Kidney (tissue), 14 donors: ENCODE data around the gene KCNN1. TPM values are rescaled to one million over a fixed set of nuclear protein-coding genes. Genes with fewer than 3 reads are reported as not detected.

Source experiments
- DNase-seq, 5 donors: peaks; one replicate each; pipeline ENCODE4 v3.0.0-alpha.2; 2013 to 2020
- FAIRE-seq: peaks from 2 replicates; lab custom pipeline; 2012; peaks lifted over from hg19 to GRCh38; lab: Jason Lieb, UNC
- H3K27ac ChIP-seq, 2 donors: one replicate each; pipeline ENCODE4 v1.7.0; 2013; ENCODE audit warnings: low read depth in 2 of 2, low read length in 2 of 2, inconsistent platforms in 1 of 2
- H3K27me3 ChIP-seq: one replicate; pipeline ENCODE4 v1.7.1; 2013; ENCODE audit warnings: low read length, inconsistent platforms; ENCODE audit not compliant: control insufficient read depth, insufficient read depth
- H3K36me3 ChIP-seq, 3 donors: one replicate each; pipeline versions ENCODE4 v1.7.0 to v1.7.1; 2013; ENCODE audit warnings: low read length in 3 of 3, control low read depth in 1 of 3, inconsistent platforms in 1 of 3; ENCODE audit not compliant: insufficient read depth in 3 of 3, control insufficient read depth in 2 of 3
- H3K4me1 ChIP-seq, 3 donors: one replicate each; pipeline versions ENCODE4 v1.7.0 to v1.7.1; 2013; ENCODE audit warnings: low read length in 3 of 3, inconsistent platforms in 1 of 3, low read depth in 1 of 3; ENCODE audit not compliant: control insufficient read depth in 2 of 3, insufficient read depth in 2 of 3
- H3K4me3 ChIP-seq, 3 donors: one replicate each; pipeline versions ENCODE4 v1.7.0 to v1.8.1; 2013; ENCODE audit warnings: low read length in 3 of 3, control low read depth in 1 of 3, inconsistent platforms in 1 of 3
- H3K9ac ChIP-seq, 3 donors: one replicate each; pipeline versions ENCODE4 v1.7.0 to v1.7.1; 2013; ENCODE audit warnings: low read length in 3 of 3, control low read depth in 1 of 3, inconsistent platforms in 1 of 3
- H3K9me3 ChIP-seq, 3 donors: one replicate each; pipeline versions ENCODE4 v1.7.0 to v1.7.1; 2013; ENCODE audit warnings: low read length in 3 of 3, control low read depth in 1 of 3, inconsistent platforms in 1 of 3; ENCODE audit not compliant: control insufficient read depth in 2 of 3, insufficient read depth in 1 of 3
- intact Hi-C: fragments of 100-400 bp; cut with DNase I; formaldehyde crosslinking; loops from one replicate; pipeline ENCODE4 v1.11.1; 2022
- polyA plus RNA-seq: library from polyadenylated mRNA; stranded (reverse); fragments of 350-450 nt; fragmentation: Illumina TruSeq; extraction: RNeasy Lipid Tissue Mini Kit (QIAGEN cat#74804); gene quantifications from one replicate; pipeline ENCODE4 v1.2.3, GENCODE V29; 2014; ENCODE audit warnings: low read depth, low replicate concordance; ENCODE audit not compliant: insufficient read depth
- total RNA-seq: library from RNA; stranded (reverse); fragmentation: NEBNext Ultra II Directional; extraction: Animal tissue kit (Norgen Biotek cat#: 25700); gene quantifications from one replicate; pipeline ENCODE4 v1.2.1, GENCODE V29; 2021
- TF ChIP-seq, protein P1 (sequence below): IDR thresholded peaks from 3 replicates; pipeline ENCODE4 v1.5.1; 2012; ENCODE audit warnings: mild to moderate bottlenecking, moderate library complexity, borderline replicate concordance; ENCODE audit not compliant: insufficient read depth; ENCODE audit errors: extremely low read depth
- donor health status: control.
- donor health status: control.
- donor health status: control.
- donor health status: control.
- donor health status: control.
- donor health status: DM: yes; HTN: yes; CAD: no.
- donor health status: Normal renal cell carcinoma (clear cell type).

The KCNN1 gene
- total and polyA plus RNA-seq, 2 donors from 2014 or later: 0.19 to 0.37 TPM

DNA sequence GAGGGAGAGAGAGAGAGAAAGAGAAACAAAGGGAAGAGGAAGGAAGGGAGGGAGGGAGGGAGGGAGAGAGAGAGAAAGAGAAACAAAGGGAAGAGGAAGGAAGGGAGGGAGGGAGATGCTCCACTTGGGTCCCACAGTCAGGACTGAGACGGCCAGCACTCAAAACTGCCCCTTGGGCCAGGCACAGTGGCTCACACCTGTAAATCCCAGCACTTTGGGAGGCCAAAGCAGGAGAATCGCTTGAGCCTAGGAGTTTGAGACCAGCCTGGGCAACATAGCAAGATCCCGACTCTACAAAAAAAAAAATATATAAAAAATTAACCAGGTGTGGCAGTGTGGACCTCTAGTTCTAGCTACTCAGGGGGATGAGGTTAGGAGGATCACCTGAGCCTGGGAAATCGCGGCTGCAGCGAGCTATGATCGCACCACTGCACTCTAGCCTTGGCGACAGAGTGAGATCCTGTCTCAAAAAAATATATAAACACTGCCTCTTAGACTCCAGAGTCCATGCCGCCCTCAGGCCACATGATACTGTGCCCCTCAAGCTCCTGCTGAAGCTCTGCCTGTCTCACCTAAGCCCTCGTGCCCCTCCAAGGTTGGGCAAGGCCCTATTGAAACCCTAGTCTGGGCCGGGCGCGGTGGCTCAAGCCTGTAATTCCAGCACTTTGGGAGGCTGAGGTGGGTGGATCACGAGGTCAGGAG lies 49.5 kb downstream of the KCNN1 start:
- Histone ChIP-seq H3K9me3 (no peaks in the 10 kb centered on the region), H3K9ac (no peak overlapping the region), H3K27me3 (no peaks in the 10 kb centered on the region), H3K4me1 (peaks cover 0 to 23% (median 10%) of the 10 kb centered on the region in 3 donors), H3K36me3 (peaks cover 0 to 9% (median 0%) of the 10 kb centered on the region in 3 donors), H3K4me3 (no peak overlapping the region), H3K27ac (peak overlapping the region; percentile 75 to 86)
- DNase-seq (no peak), FAIRE-seq (no peak)
- intact Hi-C loops: no loop called here
- TF ChIP-seq, protein P1, sequence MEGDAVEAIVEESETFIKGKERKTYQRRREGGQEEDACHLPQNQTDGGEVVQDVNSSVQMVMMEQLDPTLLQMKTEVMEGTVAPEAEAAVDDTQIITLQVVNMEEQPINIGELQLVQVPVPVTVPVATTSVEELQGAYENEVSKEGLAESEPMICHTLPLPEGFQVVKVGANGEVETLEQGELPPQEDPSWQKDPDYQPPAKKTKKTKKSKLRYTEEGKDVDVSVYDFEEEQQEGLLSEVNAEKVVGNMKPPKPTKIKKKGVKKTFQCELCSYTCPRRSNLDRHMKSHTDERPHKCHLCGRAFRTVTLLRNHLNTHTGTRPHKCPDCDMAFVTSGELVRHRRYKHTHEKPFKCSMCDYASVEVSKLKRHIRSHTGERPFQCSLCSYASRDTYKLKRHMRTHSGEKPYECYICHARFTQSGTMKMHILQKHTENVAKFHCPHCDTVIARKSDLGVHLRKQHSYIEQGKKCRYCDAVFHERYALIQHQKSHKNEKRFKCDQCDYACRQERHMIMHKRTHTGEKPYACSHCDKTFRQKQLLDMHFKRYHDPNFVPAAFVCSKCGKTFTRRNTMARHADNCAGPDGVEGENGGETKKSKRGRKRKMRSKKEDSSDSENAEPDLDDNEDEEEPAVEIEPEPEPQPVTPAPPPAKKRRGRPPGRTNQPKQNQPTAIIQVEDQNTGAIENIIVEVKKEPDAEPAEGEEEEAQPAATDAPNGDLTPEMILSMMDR: no peak

DNA sequence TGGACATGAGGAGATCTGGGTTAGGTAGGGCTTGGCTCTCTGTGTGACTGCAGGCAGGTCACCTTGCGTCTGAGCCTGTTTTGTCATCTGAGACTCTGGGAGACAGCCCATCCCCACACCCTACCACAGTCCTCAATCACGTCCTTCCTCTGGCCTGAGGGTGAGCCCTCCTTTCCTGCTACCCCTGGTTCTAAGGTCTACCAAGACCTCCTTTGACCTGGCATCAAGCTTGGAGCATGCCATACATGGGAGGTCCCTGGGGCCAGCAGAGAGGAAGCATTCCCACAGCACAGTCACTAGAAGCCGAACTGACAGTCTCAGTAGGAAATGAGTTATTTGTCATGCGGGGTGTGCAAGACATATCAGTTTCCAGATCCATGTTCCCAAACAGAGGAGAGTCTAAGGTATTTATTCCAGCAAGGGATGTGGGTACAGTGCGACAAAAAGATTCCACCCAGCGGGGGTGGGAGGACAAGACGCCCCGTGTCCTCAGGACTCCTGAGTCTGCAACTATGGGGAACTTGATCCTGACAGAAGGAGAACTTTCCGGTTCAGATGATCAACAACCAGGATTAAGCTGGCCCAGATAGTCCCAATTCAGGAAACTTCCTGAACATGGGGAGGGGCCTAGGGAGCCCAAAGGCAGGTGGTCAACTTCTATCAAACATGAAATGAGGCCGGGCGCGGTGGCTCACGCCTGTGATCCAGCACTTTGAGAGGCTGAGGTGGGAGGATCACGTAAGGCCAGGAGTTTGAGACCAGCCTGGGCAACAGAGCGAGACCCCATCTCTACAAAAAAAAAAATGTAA lies 50.6 kb downstream of the KCNN1 start:
- peak overlapping the region; percentile 75 to 86 for H3K27ac ChIP-seq
- H3K9ac ChIP-seq: no peak overlapping the region
- H3K4me3 ChIP-seq: no peak overlapping the region
- H3K9me3 ChIP-seq: no peaks in the 10 kb centered on the region
- peaks cover 0 to 9% (median 0%) of the 10 kb centered on the region in 3 donors for H3K36me3 ChIP-seq
- peaks cover 0 to 30% (median 21%) of the 10 kb centered on the region in 3 donors for H3K4me1 ChIP-seq
- FAIRE-seq (no peak), DNase-seq (peak in 3 of 5 donors; percentile 54 to 65 (median 61))
- no peaks in the 10 kb centered on the region for H3K27me3 ChIP-seq
- intact Hi-C loops: no loop called here
- TF ChIP-seq, protein P1: no peak

DNA sequence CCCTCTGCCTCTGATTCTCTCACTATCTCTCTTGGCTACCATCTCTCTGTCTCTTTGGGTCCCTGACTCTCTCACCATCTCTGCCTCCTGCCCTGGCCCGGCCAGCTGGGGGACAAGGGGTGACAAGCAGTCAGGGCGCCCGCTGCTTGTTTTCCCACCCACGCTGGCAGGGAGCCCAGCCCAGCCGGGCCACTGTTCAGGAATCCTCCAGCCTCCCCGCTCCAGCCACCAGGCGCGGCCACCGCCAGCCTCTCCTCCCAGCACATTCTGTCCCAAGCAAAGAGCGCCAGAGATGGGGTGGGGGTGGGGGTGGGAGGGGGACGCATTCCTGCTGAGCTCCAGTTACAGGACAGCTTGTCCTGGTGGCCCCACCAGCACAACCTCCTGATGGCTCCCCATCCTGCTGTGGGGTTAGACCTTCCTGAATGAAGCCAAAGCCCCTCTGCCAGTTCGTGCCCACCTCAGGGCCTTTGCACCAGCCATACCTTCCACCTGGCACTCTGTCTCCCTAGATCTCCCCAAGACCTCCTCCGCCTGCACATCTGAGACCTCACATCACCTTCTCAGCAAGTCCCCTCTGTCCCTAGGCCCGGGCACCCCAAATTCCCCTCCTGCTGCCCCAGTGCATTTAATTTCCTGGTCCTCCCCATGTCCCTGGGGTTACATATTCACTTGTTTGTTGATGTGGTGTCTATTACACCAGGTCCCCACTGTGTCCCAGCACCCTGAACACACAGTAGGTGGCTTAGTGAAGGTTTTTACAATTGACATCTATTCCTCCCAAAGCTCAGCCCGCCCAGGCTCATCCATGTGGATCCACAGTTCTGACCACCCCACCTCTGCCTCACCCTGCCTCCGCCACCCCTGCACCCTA lies 53.5 kb downstream of the KCNN1 start:
- Histone ChIP-seq H3K9ac (peak overlapping the region in 1 of 3 donors; percentile 46), H3K27ac (peak overlapping the region; percentile 87 to 90), H3K4me3 (peak overlapping the region in 1 of 3 donors; percentile 25), H3K9me3 (no peaks in the 10 kb centered on the region), H3K27me3 (no peaks in the 10 kb centered on the region), H3K36me3 (no peaks in the 10 kb centered on the region), H3K4me1 (peaks cover 0 to 37% (median 25%) of the 10 kb centered on the region in 3 donors)
- TF ChIP-seq, protein P1: no peak
- intact Hi-C loops: no loop called here
- DNase-seq: peak in 2 of 5 donors; percentile 53 to 99
- FAIRE-seq: no peak
